Panc1 (cell line): ENCODE data around the gene WNK2. TPM values are rescaled to one million over a fixed set of nuclear protein-coding genes. Genes with fewer than 3 reads are reported as not detected.

Experiments
- ATAC-seq: fragments of 200-7000 bp; cut with Tn5 transposase; 2 replicates; pipeline ENCODE4 v1.9.1; 2020; ENCODE audit warnings: mild to moderate bottlenecking, moderate library complexity
- BruUV-seq: library from RNA; stranded (reverse); fragments of 400-500 nt; replicated peaks from 2 replicates; lab custom pipeline; 2021; lab: Mats Ljungman, UMichigan
- CTCF ChIA-PET: fragments of 300-600 bp; sonication (Branson Sonifier 250); formaldehyde crosslinking; loops from one replicate; lab custom pipeline; 2022; ENCODE audit warnings: antibody characterized with exemption; lab: Charles Lee
- POLR2A ChIA-PET: fragments of 300-600 bp; sonication (Branson Sonifier 250); formaldehyde crosslinking; loops from one replicate; lab custom pipeline; 2022; ENCODE audit warnings: antibody characterized with exemption; lab: Charles Lee
- DNase-seq: peaks from one replicate; pipeline ENCODE4 v3.0.0-alpha.2; 2010; ENCODE audit warnings: low read depth, low spot score
- H3K27ac ChIP-seq: 2 replicates; pipeline ENCODE4 v1.5.1; 2011; ENCODE audit warnings: mild to moderate bottlenecking, low read length, inconsistent platforms
- H3K27me3 ChIP-seq: fragments of 200-500 bp; sonication (Bioruptor generic); 2 replicates; pipeline ENCODE4 v1.6.0; 2014; ENCODE audit warnings: low read length, inconsistent platforms; ENCODE audit not compliant: control insufficient read depth, insufficient read depth
- H3K36me3 ChIP-seq: fragments of 200-500 bp; sonication (Bioruptor generic); 2 replicates; pipeline ENCODE4 v1.5.1; 2014; ENCODE audit warnings: inconsistent platforms, mild to moderate bottlenecking, low read length, moderate library complexity; ENCODE audit not compliant: control insufficient read depth, insufficient read depth
- H3K4me1 ChIP-seq: 2 replicates; pipeline ENCODE4 v1.5.1; 2011; ENCODE audit warnings: inconsistent platforms, mild to moderate bottlenecking, low read length, moderate library complexity; ENCODE audit not compliant: control insufficient read depth, insufficient read depth
- H3K4me3 ChIP-seq, 2 experiments: 2 replicates each; pipeline ENCODE4 v1.5.1; 2011 to 2012; ENCODE audit warnings: low read depth in 2 of 2, low read length in 2 of 2, mild to moderate bottlenecking in 2 of 2, inconsistent platforms in 1 of 2, moderate library complexity in 1 of 2
- H3K9me3 ChIP-seq: fragments of 200-500 bp; sonication (Bioruptor generic); 2 replicates; pipeline ENCODE4 v1.5.1; 2014; ENCODE audit warnings: low read depth, mild to moderate bottlenecking, inconsistent platforms, low read length, moderate library complexity; ENCODE audit not compliant: control insufficient read depth, insufficient read depth
- CTCF ChIP-seq: fragments of 450-650 bp; IDR thresholded peaks from 2 replicates; pipeline ENCODE4 v1.5.1; 2017; ENCODE audit warnings: mild to moderate bottlenecking
- POLR2AphosphoS5 ChIP-seq: IDR thresholded peaks from 2 replicates; pipeline ENCODE4 v1.6.1; 2012; ENCODE audit warnings: mild to moderate bottlenecking, low read depth, low read length, moderate library complexity
- SIN3A ChIP-seq: IDR thresholded peaks from 2 replicates; pipeline ENCODE4 v1.6.1; 2012; ENCODE audit warnings: low read depth, mild to moderate bottlenecking, low read length, moderate library complexity, borderline replicate concordance; ENCODE audit not compliant: insufficient read depth
- TCF7L2 ChIP-seq: IDR thresholded peaks from 2 replicates; pipeline ENCODE4 v1.6.1; 2011; ENCODE audit warnings: mild to moderate bottlenecking, low read depth, low read length, inconsistent platforms
- in situ Hi-C: cut with HindIII; loops from 2 replicates; pipeline ENCODE4 v1.10.0; 2016; ENCODE audit warnings: low sequenced_read_pairs, low pct_unique_long_range_greater_than_20kb
- intact Hi-C: fragments of 100-400 bp; cut with micrococcal nuclease; formaldehyde crosslinking; loops from one replicate; pipeline ENCODE4 v1.10.0; 2022; ENCODE audit not compliant: unreplicated experiment
- total RNA-seq: library from RNA; stranded (reverse); gene quantifications from one replicate; pipeline ENCODE4 v1.2.1, GENCODE V29; 2021; ENCODE audit not compliant: unreplicated experiment
- TF ChIP-seq, protein P1 (sequence below), 2 experiments: IDR thresholded peaks; 2 replicates each; pipeline ENCODE4 v1.6.1; 2011 to 2012; ENCODE audit warnings: low read depth in 2 of 2, control low read depth in 1 of 2, low read length in 1 of 2, mild to moderate bottlenecking in 1 of 2, moderate library complexity in 1 of 2; ENCODE audit not compliant: insufficient read depth in 1 of 2

The WNK2 gene
- total RNA-seq, 1 experiment from 2014 or later: 13.7 TPM

GRCh38 chr9:93262537-93263310 is 78.8 kb downstream of the WNK2 start:
- Histone ChIP-seq H3K27ac (no peak overlapping the region), H3K27me3 (no peaks in the 10 kb centered on the region), H3K4me1 (no peaks in the 10 kb centered on the region), H3K9me3 (no peaks in the 10 kb centered on the region), H3K36me3 (no peaks in the 10 kb centered on the region), H3K4me3 (no peak overlapping the region)
- CTCF ChIA-PET: interaction anchor here (0.6 kb wide), 1 partner anchor 1491 kb away, joined by 3 read pairs; no protein-coding TSS in a partner anchor
- no TSS peak for BruUV-seq
- in situ Hi-C loops (no loop called here), intact Hi-C loops (no loop called here)
- TF ChIP-seq SIN3A (no peak), TCF7L2 (no peak), CTCF (no peak), POLR2AphosphoS5 (no peak)
- TF ChIP-seq, protein P1, sequence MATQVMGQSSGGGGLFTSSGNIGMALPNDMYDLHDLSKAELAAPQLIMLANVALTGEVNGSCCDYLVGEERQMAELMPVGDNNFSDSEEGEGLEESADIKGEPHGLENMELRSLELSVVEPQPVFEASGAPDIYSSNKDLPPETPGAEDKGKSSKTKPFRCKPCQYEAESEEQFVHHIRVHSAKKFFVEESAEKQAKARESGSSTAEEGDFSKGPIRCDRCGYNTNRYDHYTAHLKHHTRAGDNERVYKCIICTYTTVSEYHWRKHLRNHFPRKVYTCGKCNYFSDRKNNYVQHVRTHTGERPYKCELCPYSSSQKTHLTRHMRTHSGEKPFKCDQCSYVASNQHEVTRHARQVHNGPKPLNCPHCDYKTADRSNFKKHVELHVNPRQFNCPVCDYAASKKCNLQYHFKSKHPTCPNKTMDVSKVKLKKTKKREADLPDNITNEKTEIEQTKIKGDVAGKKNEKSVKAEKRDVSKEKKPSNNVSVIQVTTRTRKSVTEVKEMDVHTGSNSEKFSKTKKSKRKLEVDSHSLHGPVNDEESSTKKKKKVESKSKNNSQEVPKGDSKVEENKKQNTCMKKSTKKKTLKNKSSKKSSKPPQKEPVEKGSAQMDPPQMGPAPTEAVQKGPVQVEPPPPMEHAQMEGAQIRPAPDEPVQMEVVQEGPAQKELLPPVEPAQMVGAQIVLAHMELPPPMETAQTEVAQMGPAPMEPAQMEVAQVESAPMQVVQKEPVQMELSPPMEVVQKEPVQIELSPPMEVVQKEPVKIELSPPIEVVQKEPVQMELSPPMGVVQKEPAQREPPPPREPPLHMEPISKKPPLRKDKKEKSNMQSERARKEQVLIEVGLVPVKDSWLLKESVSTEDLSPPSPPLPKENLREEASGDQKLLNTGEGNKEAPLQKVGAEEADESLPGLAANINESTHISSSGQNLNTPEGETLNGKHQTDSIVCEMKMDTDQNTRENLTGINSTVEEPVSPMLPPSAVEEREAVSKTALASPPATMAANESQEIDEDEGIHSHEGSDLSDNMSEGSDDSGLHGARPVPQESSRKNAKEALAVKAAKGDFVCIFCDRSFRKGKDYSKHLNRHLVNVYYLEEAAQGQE (IDR thresholded peaks at IDR 0.05; ENCODE audit: insufficient read depth in 1 of 2, low read depth in 2 of 2, low read length in 1 of 2): no peak
- ATAC-seq (no peak), DNase-seq (no peak)
- POLR2A ChIA-PET: no interaction called here

GRCh38 chr9:93263334-93264229 is 79.6 kb downstream of the WNK2 start:
- no TSS peak for BruUV-seq
- TF ChIP-seq SIN3A (no peak), POLR2AphosphoS5 (no peak), CTCF (no peak), TCF7L2 (no peak)
- TF ChIP-seq, protein P1 (IDR thresholded peaks at IDR 0.05; ENCODE audit: insufficient read depth in 1 of 2, low read depth in 2 of 2, low read length in 1 of 2): no peak
- ChIA-PET POLR2A (no interaction called here), CTCF (no interaction called here)
- no peaks in the 10 kb centered on the region for H3K9me3 ChIP-seq
- intact Hi-C loops (no loop called here), in situ Hi-C loops (no loop called here)
- ATAC-seq (no peak), DNase-seq (no peak)
- H3K27ac ChIP-seq: no peak overlapping the region
- H3K4me1 ChIP-seq: no peaks in the 10 kb centered on the region
- no peaks in the 10 kb centered on the region for H3K27me3 ChIP-seq
- H3K36me3 ChIP-seq: no peaks in the 10 kb centered on the region
- no peak overlapping the region for H3K4me3 ChIP-seq
